ENCODE measurements around the gene CREB3.

Gene CREB3

GRCh38 chr9:35745569-35745968 lies 13.1 kb downstream of the CREB3 start:
- in situ Hi-C loops (cut with MboI; ENCODE audit: low sequenced_read_pairs), result no loop called here

GRCh38 chr9:35746583-35746982 lies 14.1 kb downstream of the CREB3 start:
- in situ Hi-C loops (cut with MboI; ENCODE audit: low sequenced_read_pairs), result no loop called here

- in situ Hi-C loops (cut with MboI; ENCODE audit: low sequenced_read_pairs), result no loop called here
Observed at GRCh38 chr9:35748242-35748857, 15.9 kb downstream of the CREB3 start.

DNA sequence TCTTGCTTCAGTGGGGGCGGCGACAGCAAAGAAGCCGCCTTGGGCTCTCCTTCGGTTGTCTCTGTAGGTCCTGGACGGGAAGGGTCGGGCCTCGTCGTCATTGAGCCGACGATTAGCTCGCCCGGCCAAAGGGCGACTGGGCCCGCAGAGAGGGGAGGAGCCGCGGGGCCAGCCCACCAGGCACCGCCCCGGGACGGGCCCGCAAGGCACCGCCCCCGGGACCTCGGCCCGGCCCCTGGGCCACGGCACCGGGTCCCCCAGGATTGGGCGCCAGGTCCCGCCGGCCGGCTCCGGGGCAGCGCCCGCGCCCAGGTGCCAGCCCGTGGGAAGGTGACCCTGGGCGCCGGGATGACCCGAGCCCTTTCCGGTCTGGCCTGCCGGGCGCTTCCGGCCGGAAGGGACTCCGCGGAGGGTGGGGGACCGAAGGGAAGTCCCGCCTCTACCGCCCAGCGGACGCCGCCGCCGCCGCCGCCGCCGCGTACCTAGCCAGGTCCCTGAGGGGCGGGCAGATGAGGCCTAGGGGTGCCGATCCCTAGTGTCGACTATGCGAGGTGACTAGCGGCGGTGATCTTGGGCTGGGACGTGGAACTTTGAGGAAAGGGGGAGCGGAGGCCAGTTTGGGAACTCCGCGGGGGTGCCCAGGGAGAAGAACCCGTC lies 16.5 kb downstream of the CREB3 start, which contains the start of the genes GBA2 and RGP1:
Gene GBA2, minus strand, starts transcription at position 371 of the 657 bp plus-strand sequence. CDS start 524 bp downstream, outside the sequence.
Gene RGP1, plus strand, starts transcription at position 430 of the 657 bp plus-strand sequence. CDS start 469 bp downstream, outside the sequence.
- in situ Hi-C loops (cut with MboI; ENCODE audit: low sequenced_read_pairs), result no loop called here

- in situ Hi-C loops (cut with MboI; ENCODE audit: low sequenced_read_pairs), result no loop called here
Observed at GRCh38 chr9:35749515-35750255, 17.2 kb downstream of the CREB3 start.

- in situ Hi-C loops (cut with MboI; ENCODE audit: low sequenced_read_pairs), result no loop called here
Observed at GRCh38 chr9:35750256-35750531, 17.7 kb downstream of the CREB3 start.

DNA sequence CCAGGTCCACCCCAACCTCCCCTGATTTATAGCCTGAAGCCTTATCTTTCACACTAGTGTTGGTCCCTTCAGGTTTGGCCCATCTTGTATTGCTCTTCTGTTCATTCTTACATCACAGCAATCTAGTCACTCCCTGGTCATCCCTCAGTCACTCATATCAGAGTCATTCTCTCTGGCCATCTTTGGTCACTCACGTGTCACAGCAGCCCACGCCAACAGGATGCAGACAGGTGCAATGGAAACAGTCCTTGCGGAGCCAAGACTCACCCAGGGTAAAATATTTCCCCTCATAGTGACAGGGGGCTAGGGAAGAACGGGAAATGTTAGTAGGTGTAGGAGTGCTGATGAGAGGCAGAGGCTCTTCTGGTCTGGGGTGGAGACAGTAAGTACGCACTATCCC lies 21.0 kb downstream of the CREB3 start:
- in situ Hi-C loops (cut with MboI; ENCODE audit: low sequenced_read_pairs), result no loop called here

GRCh38 chr9:35754264-35754663 lies 21.8 kb downstream of the CREB3 start, which contains the start of gene MSMP:
Gene MSMP (minus strand): TSS chr9:35754276. CDS start chr9:35754129, 147 bp downstream.
- in situ Hi-C loops (cut with MboI; ENCODE audit: low sequenced_read_pairs), result no loop called here

GRCh38 chr9:35755071-35755470 lies 22.6 kb downstream of the CREB3 start:
- in situ Hi-C loops (cut with MboI; ENCODE audit: low sequenced_read_pairs), result no loop called here

DNA sequence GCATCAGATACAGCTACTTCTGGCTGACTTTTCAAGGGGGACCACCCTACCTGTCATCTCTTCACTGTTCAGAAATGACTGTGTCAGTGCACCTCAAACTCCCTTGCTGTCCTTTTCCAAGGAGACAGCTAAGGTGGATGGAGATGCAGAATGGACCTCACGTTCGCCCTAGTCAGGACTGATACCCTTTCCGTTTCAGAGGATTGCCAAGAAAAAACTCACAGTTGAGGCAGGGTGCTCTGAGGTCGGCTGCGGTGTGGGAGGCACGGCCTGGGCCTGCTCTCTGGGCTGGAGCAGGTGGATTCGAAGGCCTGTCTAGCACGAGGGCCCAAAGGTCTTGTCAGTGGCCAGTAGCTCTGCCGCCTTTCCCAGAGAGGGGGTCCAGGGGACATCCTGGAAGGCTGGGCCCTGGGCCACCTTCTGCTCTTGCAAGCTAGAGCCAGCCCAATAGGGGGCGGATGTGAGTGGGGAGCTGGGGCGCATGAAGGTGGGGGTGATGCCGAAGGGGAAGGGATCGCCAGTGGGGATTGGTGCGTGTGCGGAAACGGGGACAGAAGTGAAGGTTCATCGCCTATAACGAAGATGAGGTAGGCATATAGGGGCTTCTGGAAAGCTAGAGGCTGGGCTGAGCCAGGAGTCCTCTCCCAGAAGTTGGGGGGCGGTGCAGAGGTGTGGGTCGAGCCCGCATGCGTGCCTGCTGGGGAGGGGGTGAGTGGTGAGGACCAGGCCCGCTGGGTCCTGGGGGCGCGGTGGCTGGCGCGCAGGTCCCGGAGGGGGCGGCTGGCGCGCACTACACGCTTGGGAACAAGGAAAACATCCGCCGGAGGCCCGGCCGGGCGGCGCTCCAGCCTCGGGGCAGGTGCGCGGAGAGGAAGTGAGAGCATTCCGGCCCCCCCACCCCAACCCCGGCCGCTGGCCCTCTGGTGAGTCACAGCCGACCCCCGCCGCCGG lies 24.1 kb downstream of the CREB3 start:
- in situ Hi-C loops (cut with MboI; ENCODE audit: low sequenced_read_pairs), result no loop called here

DNA sequence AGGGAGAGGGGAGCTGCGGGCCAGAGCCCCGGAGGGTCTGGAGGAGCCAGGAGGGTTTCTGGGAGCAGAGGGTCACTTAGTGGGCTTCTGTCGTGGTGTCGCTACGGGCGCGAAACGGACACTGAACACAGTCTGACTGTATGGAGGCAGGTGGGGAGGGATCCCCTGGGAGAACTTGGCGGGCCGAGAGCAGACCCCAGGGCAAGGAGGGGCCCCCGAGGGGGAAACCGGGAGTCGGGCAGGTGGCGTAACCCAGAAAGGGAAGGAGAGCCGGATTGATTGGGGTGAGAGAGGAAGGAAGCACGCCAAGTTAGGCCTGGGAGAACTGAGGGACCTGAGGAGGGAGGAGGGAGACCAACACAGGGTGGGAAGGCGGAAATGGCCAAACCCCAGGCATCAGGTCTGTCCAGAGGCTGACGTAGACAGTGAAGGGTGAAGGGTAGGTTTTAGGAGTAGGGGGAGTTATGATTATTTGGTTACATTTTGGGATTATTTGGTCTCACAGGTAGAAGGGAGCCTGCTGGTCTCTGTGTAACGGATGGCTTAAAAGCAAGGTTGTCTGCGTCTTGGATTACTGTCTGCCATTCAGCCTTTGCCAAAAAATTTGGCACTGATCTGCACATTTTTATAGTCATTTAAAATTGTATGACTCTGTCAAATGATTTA lies 24.9 kb downstream of the CREB3 start:
- in situ Hi-C loops (cut with MboI; ENCODE audit: low sequenced_read_pairs), result no loop called here

DNA sequence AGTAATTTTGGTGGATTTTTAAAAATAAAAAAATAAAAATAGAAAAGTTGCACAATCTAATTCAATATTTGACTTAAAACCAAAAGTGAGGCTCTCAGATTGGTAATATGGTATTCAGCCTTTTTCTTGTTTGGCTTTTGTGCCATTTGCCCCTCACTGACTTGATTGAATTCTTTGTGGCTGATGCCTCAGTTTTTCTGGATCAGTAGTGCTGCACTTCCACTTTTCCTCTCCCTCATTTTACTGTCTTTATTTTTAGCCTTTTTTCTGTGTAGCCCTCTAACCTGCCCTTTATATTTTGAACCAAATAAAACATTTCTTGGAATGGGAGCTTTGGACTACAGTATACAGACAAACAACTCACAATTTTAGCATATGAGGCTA lies 25.4 kb downstream of the CREB3 start:
- in situ Hi-C loops (cut with MboI; ENCODE audit: low sequenced_read_pairs), result no loop called here

DNA sequence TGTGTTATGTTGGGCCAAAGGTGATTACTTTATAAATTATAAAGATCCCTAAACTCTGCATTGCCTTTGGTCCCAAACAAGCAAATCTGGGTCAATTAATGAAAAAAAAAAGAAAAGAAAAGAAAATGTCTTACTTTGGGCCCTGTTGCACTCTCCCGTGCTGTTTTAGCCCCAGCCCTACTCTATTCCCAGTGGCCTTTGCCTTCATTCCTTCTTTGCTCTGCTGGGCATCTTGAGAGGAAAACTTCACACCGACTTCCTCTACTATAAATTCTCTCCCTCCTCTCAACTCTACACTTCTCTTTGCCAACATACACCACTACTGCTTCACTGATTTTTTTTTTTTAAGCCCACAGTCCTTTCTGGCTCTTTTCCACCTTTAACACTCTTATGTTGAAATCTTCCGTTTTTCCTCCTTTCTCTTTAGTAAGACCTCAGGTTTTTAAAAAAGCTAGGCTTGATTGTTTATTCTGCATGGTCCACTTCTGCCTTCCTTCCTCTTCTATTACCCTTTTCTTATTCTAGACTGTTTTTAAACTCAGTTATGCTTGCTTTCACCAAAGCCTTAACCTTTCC lies 26.1 kb downstream of the CREB3 start:
- in situ Hi-C loops (cut with MboI; ENCODE audit: low sequenced_read_pairs), result no loop called here

DNA sequence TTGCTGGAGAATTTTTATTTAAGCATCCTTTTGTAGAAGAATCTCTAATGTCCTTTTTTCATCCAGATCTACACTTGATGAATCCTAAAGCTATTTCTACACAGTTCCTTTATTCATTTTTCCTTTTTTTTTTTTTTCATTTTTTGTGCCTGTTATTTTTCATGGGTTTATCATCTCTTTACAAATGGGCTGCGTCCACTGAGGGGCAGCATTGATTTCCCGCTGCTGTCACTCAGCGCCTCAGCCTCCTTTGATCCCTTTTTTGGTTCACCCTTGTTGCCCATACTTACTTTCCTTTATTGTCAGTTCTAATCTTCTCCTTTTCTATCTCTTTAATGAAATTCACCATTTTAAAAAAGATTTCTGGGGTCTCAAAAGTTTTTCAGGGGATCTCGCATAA lies 27.3 kb downstream of the CREB3 start:
- in situ Hi-C loops (cut with MboI; ENCODE audit: low sequenced_read_pairs), result no loop called here

- in situ Hi-C loops (cut with MboI; ENCODE audit: low sequenced_read_pairs), result no loop called here
Observed at GRCh38 chr9:35760651-35761050, 28.2 kb downstream of the CREB3 start.

DNA sequence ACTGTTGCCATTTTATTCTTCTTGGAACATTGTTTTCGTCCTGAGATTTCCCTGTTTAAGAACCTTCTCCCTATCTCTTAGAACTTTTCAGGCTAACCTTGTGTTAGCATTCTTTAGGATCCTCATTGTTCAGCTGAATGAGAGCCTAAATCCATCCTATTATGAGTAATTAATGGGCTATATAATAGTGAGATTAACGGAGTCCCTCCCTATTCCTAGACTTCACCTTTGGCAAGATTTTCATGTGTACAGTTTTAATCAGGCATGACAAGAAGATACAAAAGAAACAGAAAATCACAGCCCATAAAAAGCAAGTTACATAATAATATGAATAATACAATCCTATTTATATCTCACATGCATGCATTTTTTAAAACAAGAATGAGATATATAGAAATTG lies 30.7 kb downstream of the CREB3 start:
- in situ Hi-C loops (cut with MboI; ENCODE audit: low sequenced_read_pairs), result no loop called here

DNA sequence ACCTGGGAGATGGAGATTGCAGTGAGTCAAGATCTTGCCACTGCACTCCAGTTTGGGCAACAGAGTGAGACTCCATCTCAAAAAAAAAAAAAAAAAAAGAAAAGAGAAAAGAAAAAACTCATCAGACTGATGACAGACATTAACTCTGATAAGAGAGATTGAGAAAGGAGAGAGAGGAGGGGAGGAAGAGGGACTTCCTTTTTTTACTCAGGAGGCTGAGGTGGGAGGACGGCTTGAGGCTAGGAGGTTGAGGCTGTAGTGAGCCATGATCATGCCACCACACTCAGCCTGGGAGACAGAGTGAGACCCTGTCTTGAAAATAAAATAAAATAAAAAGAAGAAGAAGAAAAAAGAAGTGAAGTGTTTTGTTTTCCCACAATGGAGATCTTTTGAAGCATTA lies 31.3 kb downstream of the CREB3 start:
- in situ Hi-C loops (cut with MboI; ENCODE audit: low sequenced_read_pairs), result no loop called here

GRCh38 chr9:35766997-35767396 lies 34.5 kb downstream of the CREB3 start:
- in situ Hi-C loops (cut with MboI; ENCODE audit: low sequenced_read_pairs), result no loop called here

DNA sequence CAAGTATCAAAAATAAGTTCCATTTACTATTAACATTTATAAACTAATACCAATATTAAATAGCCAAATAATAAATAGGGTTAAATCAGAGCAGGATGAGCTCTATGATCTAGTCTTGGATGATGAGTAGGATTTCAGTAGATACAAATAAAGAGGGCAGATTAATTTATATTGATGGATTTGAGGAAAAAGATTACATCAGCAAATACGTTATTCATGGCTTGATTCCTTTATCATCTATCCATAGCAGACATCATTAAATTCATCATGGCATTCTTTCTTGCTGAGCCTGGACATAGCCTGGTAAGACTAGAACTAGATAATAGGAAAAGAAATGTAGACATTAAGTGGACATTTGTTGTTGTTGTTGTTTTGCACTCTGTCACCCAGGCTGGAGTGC lies 35.0 kb downstream of the CREB3 start:
- in situ Hi-C loops (cut with MboI; ENCODE audit: low sequenced_read_pairs), result no loop called here

- in situ Hi-C loops (cut with MboI; ENCODE audit: low sequenced_read_pairs), result no loop called here
Observed at GRCh38 chr9:35769763-35770162, 37.3 kb downstream of the CREB3 start.
